ENCODE measurements around the gene SLC36A3.
"Not testable (repeated sequence)": the region's sequence is repeated elsewhere in the genome, so short reads cannot be mapped to it uniquely, and the experiment has no call there.

The SLC36A3 gene

GRCh38 chr5:151243564-151243963 is 60.0 kb downstream of the SLC36A3 start:
- H3K27me3 ChIP-seq (replicated peaks; ENCODE audit: control insufficient read depth, insufficient read depth, low read length, poor library complexity, severe bottlenecking), result no peaks in the 10 kb centered on the region
- peaks cover 3% of the 10 kb centered on the region for H3K4me1 ChIP-seq (ENCODE audit: control insufficient read depth, insufficient read depth, low read length, poor library complexity, severe bottlenecking)
- H3K9me3 ChIP-seq (ENCODE audit: control insufficient read depth, low read length), result no peaks in the 10 kb centered on the region
- DNase-seq, result no peak
- no peaks in the 10 kb centered on the region for H3K36me3 ChIP-seq (ENCODE audit: control insufficient read depth, insufficient read depth, low read length)
- H3K27ac ChIP-seq (ENCODE audit: insufficient read depth, low read length, poor library complexity, severe bottlenecking), result no peak overlapping the region
- H3K4me3 ChIP-seq (ENCODE audit: insufficient read depth, low read depth, low read length, poor library complexity, severe bottlenecking), result no peak overlapping the region

GRCh38 chr5:151243127-151243526 is 60.4 kb downstream of the SLC36A3 start:
- Histone ChIP-seq H3K27ac (ENCODE audit: insufficient read depth, low read length, poor library complexity, severe bottlenecking) (no peak overlapping the region), H3K4me1 (ENCODE audit: control insufficient read depth, insufficient read depth, low read length, poor library complexity, severe bottlenecking) (peaks cover 3% of the 10 kb centered on the region), H3K36me3 (ENCODE audit: control insufficient read depth, insufficient read depth, low read length) (no peaks in the 10 kb centered on the region), H3K4me3 (ENCODE audit: insufficient read depth, low read depth, low read length, poor library complexity, severe bottlenecking) (no peak overlapping the region), H3K9me3 (ENCODE audit: control insufficient read depth, low read length) (no peaks in the 10 kb centered on the region), H3K27me3 (replicated peaks; ENCODE audit: control insufficient read depth, insufficient read depth, low read length, poor library complexity, severe bottlenecking) (no peaks in the 10 kb centered on the region)
- DNase-seq, result no peak

GRCh38 chr5:151240924-151241635 is 62.5 kb downstream of the SLC36A3 start:
- Histone ChIP-seq H3K4me3 (ENCODE audit: insufficient read depth, low read depth, low read length, poor library complexity, severe bottlenecking) (no peak overlapping the region), H3K4me1 (ENCODE audit: control insufficient read depth, insufficient read depth, low read length, poor library complexity, severe bottlenecking) (peaks cover 3% of the 10 kb centered on the region), H3K9me3 (ENCODE audit: control insufficient read depth, low read length) (no peaks in the 10 kb centered on the region), H3K27ac (ENCODE audit: insufficient read depth, low read length, poor library complexity, severe bottlenecking) (no peak overlapping the region), H3K27me3 (replicated peaks; ENCODE audit: control insufficient read depth, insufficient read depth, low read length, poor library complexity, severe bottlenecking) (no peaks in the 10 kb centered on the region), H3K36me3 (ENCODE audit: control insufficient read depth, insufficient read depth, low read length) (no peaks in the 10 kb centered on the region)
- DNase-seq, result no peak

- not testable (repeated sequence) for DNase-seq; H3K4me1 ChIP-seq (ENCODE audit: control insufficient read depth, insufficient read depth, low read length, poor library complexity, severe bottlenecking); H3K9me3 ChIP-seq (ENCODE audit: control insufficient read depth, low read length); H3K27ac ChIP-seq (ENCODE audit: insufficient read depth, low read length, poor library complexity, severe bottlenecking); H3K27me3 ChIP-seq (replicated peaks; ENCODE audit: control insufficient read depth, insufficient read depth, low read length, poor library complexity, severe bottlenecking); H3K36me3 ChIP-seq (ENCODE audit: control insufficient read depth, insufficient read depth, low read length); H3K4me3 ChIP-seq (ENCODE audit: insufficient read depth, low read depth, low read length, poor library complexity, severe bottlenecking)
Measured at GRCh38 chr5:151240268-151240835, 63.2 kb downstream of the SLC36A3 start.

- peak in 2 of 3 donors; percentile 30 to 49 for DNase-seq
- no peak overlapping the region for H3K4me3 ChIP-seq (ENCODE audit: insufficient read depth, low read depth, low read length, poor library complexity, severe bottlenecking)
Measured at GRCh38 chr5:151239237-151239861, 64.2 kb downstream of the SLC36A3 start.

GRCh38 chr5:151238303-151238741 is 65.2 kb downstream of the SLC36A3 start:
- Histone ChIP-seq H3K4me1 (ENCODE audit: control insufficient read depth, insufficient read depth, low read length, poor library complexity, severe bottlenecking) (peaks cover 12% of the 10 kb centered on the region), H3K36me3 (ENCODE audit: control insufficient read depth, insufficient read depth, low read length) (no peaks in the 10 kb centered on the region), H3K9me3 (ENCODE audit: control insufficient read depth, low read length) (no peaks in the 10 kb centered on the region), H3K27me3 (replicated peaks; ENCODE audit: control insufficient read depth, insufficient read depth, low read length, poor library complexity, severe bottlenecking) (no peaks in the 10 kb centered on the region), H3K4me3 (ENCODE audit: insufficient read depth, low read depth, low read length, poor library complexity, severe bottlenecking) (no peak overlapping the region), H3K27ac (ENCODE audit: insufficient read depth, low read length, poor library complexity, severe bottlenecking) (no peak overlapping the region)
- no peak for DNase-seq

More at GRCh38 chr5:151239237-151239861, 64.2 kb downstream of the SLC36A3 start:
- H3K27ac ChIP-seq (ENCODE audit: insufficient read depth, low read length, poor library complexity, severe bottlenecking), result no peak overlapping the region
- H3K4me1 ChIP-seq (ENCODE audit: control insufficient read depth, insufficient read depth, low read length, poor library complexity, severe bottlenecking), result peaks cover 12% of the 10 kb centered on the region
- H3K9me3 ChIP-seq (ENCODE audit: control insufficient read depth, low read length), result no peaks in the 10 kb centered on the region
- no peaks in the 10 kb centered on the region for H3K27me3 ChIP-seq (replicated peaks; ENCODE audit: control insufficient read depth, insufficient read depth, low read length, poor library complexity, severe bottlenecking)
- no peaks in the 10 kb centered on the region for H3K36me3 ChIP-seq (ENCODE audit: control insufficient read depth, insufficient read depth, low read length)

GRCh38 chr5:151237685-151238084 is 65.9 kb downstream of the SLC36A3 start:
- DNase-seq, result no peak
- Histone ChIP-seq H3K36me3 (ENCODE audit: control insufficient read depth, insufficient read depth, low read length) (no peaks in the 10 kb centered on the region), H3K9me3 (ENCODE audit: control insufficient read depth, low read length) (no peaks in the 10 kb centered on the region), H3K4me3 (ENCODE audit: insufficient read depth, low read depth, low read length, poor library complexity, severe bottlenecking) (no peak overlapping the region), H3K27ac (ENCODE audit: insufficient read depth, low read length, poor library complexity, severe bottlenecking) (no peak overlapping the region), H3K4me1 (ENCODE audit: control insufficient read depth, insufficient read depth, low read length, poor library complexity, severe bottlenecking) (peaks cover 12% of the 10 kb centered on the region), H3K27me3 (replicated peaks; ENCODE audit: control insufficient read depth, insufficient read depth, low read length, poor library complexity, severe bottlenecking) (no peaks in the 10 kb centered on the region)

- H3K27me3 ChIP-seq (replicated peaks; ENCODE audit: control insufficient read depth, insufficient read depth, low read length, poor library complexity, severe bottlenecking), result no peaks in the 10 kb centered on the region
- DNase-seq, result no peak
- H3K9me3 ChIP-seq (ENCODE audit: control insufficient read depth, low read length), result no peaks in the 10 kb centered on the region
- no peak overlapping the region for H3K4me3 ChIP-seq (ENCODE audit: insufficient read depth, low read depth, low read length, poor library complexity, severe bottlenecking)
- no peaks in the 10 kb centered on the region for H3K36me3 ChIP-seq (ENCODE audit: control insufficient read depth, insufficient read depth, low read length)
- H3K27ac ChIP-seq (ENCODE audit: insufficient read depth, low read length, poor library complexity, severe bottlenecking), result no peak overlapping the region
- peaks cover 12% of the 10 kb centered on the region for H3K4me1 ChIP-seq (ENCODE audit: control insufficient read depth, insufficient read depth, low read length, poor library complexity, severe bottlenecking)
Measured at GRCh38 chr5:151236888-151237287, 66.7 kb downstream of the SLC36A3 start.

GRCh38 chr5:151235239-151235571 is 68.4 kb downstream of the SLC36A3 start:
- H3K4me1 ChIP-seq (ENCODE audit: control insufficient read depth, insufficient read depth, low read length, poor library complexity, severe bottlenecking), result peaks cover 12% of the 10 kb centered on the region
- H3K9me3 ChIP-seq (ENCODE audit: control insufficient read depth, low read length); H3K36me3 ChIP-seq (ENCODE audit: control insufficient read depth, insufficient read depth, low read length); H3K4me3 ChIP-seq (ENCODE audit: insufficient read depth, low read depth, low read length, poor library complexity, severe bottlenecking); DNase-seq; H3K27ac ChIP-seq (ENCODE audit: insufficient read depth, low read length, poor library complexity, severe bottlenecking); H3K27me3 ChIP-seq (replicated peaks; ENCODE audit: control insufficient read depth, insufficient read depth, low read length, poor library complexity, severe bottlenecking): not testable (repeated sequence)

- H3K36me3 ChIP-seq (ENCODE audit: control insufficient read depth, insufficient read depth, low read length), result no peaks in the 10 kb centered on the region
- no peak for DNase-seq
- peaks cover 12% of the 10 kb centered on the region for H3K4me1 ChIP-seq (ENCODE audit: control insufficient read depth, insufficient read depth, low read length, poor library complexity, severe bottlenecking)
- no peaks in the 10 kb centered on the region for H3K27me3 ChIP-seq (replicated peaks; ENCODE audit: control insufficient read depth, insufficient read depth, low read length, poor library complexity, severe bottlenecking)
- H3K9me3 ChIP-seq (ENCODE audit: control insufficient read depth, low read length), result no peaks in the 10 kb centered on the region
- H3K27ac ChIP-seq (ENCODE audit: insufficient read depth, low read length, poor library complexity, severe bottlenecking), result no peak overlapping the region
- no peak overlapping the region for H3K4me3 ChIP-seq (ENCODE audit: insufficient read depth, low read depth, low read length, poor library complexity, severe bottlenecking)
Measured at GRCh38 chr5:151234476-151235238, 68.9 kb downstream of the SLC36A3 start.

Data from effector memory CD4-positive, alpha-beta T cell (primary cell).